ENCODE data around the gene CHI3L1. TPM values are rescaled to one million over a fixed set of nuclear protein-coding genes. Genes with fewer than 3 reads are reported as not detected.

Gene CHI3L1
- total RNA-seq, 1 experiment from 2014 or later = not detected

- no peak overlapping the region for H3K9ac ChIP-seq (ENCODE audit: extremely low read depth, insufficient read length, low read length)
- no peak overlapping the region for H2BK120ac ChIP-seq (ENCODE audit: low read depth, low read length, poor library complexity, severe bottlenecking)
- no peak overlapping the region for H3T11ph ChIP-seq (ENCODE audit: low read length)
- no CpG with 5 or more reads among the region's 6 CpGs for WGBS (ENCODE audit: extremely low coverage, insufficient read length, low lambda C conversion rate)
- H3K27me3 ChIP-seq (ENCODE audit: insufficient read depth, low read length) = no peaks in the 10 kb centered on the region
- H3K79me1 ChIP-seq (ENCODE audit: insufficient read depth, low read depth, low read length, poor library complexity, severe bottlenecking) = no peaks in the 10 kb centered on the region
- no peaks in the 10 kb centered on the region for H4K20me1 ChIP-seq (ENCODE audit: control insufficient read depth, insufficient read depth, insufficient read length)
- peaks cover 10% of the 10 kb centered on the region for H3K27me3 Mint-ChIP-seq (ENCODE audit: low read depth)
- H3K23me2 ChIP-seq (ENCODE audit: insufficient read length, low read depth, low read length, poor library complexity, severe bottlenecking) = no peaks in the 10 kb centered on the region
- H2AFZ ChIP-seq (ENCODE audit: low read length) = no peak overlapping the region
- TF ChIP-seq, protein P1, sequence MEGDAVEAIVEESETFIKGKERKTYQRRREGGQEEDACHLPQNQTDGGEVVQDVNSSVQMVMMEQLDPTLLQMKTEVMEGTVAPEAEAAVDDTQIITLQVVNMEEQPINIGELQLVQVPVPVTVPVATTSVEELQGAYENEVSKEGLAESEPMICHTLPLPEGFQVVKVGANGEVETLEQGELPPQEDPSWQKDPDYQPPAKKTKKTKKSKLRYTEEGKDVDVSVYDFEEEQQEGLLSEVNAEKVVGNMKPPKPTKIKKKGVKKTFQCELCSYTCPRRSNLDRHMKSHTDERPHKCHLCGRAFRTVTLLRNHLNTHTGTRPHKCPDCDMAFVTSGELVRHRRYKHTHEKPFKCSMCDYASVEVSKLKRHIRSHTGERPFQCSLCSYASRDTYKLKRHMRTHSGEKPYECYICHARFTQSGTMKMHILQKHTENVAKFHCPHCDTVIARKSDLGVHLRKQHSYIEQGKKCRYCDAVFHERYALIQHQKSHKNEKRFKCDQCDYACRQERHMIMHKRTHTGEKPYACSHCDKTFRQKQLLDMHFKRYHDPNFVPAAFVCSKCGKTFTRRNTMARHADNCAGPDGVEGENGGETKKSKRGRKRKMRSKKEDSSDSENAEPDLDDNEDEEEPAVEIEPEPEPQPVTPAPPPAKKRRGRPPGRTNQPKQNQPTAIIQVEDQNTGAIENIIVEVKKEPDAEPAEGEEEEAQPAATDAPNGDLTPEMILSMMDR (conservative IDR thresholded peaks at IDR 0.05) = peak; percentile 59
- no peak overlapping the region for H2BK20ac ChIP-seq (ENCODE audit: low read depth, low read length, poor library complexity, severe bottlenecking)
- H3K4me2 ChIP-seq (ENCODE audit: insufficient read depth, insufficient read length, low read length) = no peak overlapping the region
- H3K9me3 Mint-ChIP-seq = no peaks in the 10 kb centered on the region; a peak in 1 of 5 replicates
- H3K4ac ChIP-seq (ENCODE audit: low read depth, low read length) = no peak overlapping the region
- no peak overlapping the region for H3K14ac ChIP-seq (ENCODE audit: insufficient read depth, low read length)
- H3K4me1 ChIP-seq (ENCODE audit: insufficient read depth, low read length) = no peaks in the 10 kb centered on the region; the same call in 1 of the 2 replicates
- H4K91ac ChIP-seq (ENCODE audit: insufficient read length, low read depth, low read length) = no peak overlapping the region
- H3K79me2 ChIP-seq (ENCODE audit: insufficient read depth, low read length) = no peaks in the 10 kb centered on the region
- H3K36me3 Mint-ChIP-seq (ENCODE audit: insufficient read depth in 1 of 3, low read depth in 3 of 3) = no peaks in the 10 kb centered on the region; a peak in 1 of 7 replicates
- H2BK12ac ChIP-seq (ENCODE audit: insufficient read length, low read depth, low read length) = no peak overlapping the region
- no peak overlapping the region for H2BK15ac ChIP-seq (ENCODE audit: low read depth, low read length)
- H3K9me3 ChIP-seq (ENCODE audit: control insufficient read depth, low read depth, low read length) = no peaks in the 10 kb centered on the region
- H3K18ac ChIP-seq (ENCODE audit: insufficient read length, low read depth, low read length) = no peak overlapping the region
- H4K5ac ChIP-seq (ENCODE audit: insufficient read length, low read depth, low read length) = no peak overlapping the region
- H3K4me3 Mint-ChIP-seq = no peak overlapping the region
- H3K23ac ChIP-seq (ENCODE audit: insufficient read length, low read depth, low read length) = no peak overlapping the region
- DNase-seq = peak; percentile 66
- H3K4me1 Mint-ChIP-seq = peaks cover 13 to 29% of the 10 kb centered on the region in 2 experiments
- no peak overlapping the region for H3K27ac Mint-ChIP-seq
- H2AK5ac ChIP-seq (ENCODE audit: insufficient read length, low read length) = no peak overlapping the region
- no peak overlapping the region for H3K56ac ChIP-seq (ENCODE audit: insufficient read length, low read depth, low read length)
- no peak overlapping the region for H2BK5ac ChIP-seq (ENCODE audit: insufficient read length, low read length)
- no peak overlapping the region for H4K8ac ChIP-seq (replicated peaks; ENCODE audit: insufficient read length, low read depth, low read length)
- no peak overlapping the region for H3K27ac ChIP-seq (ENCODE audit: insufficient read length, low read depth, low read length)
Observed at GRCh38 chr1:203217139-203217655, 30.7 kb upstream of the CHI3L1 start.
